Measurements from ENCODE around the gene SMARCA2. TPM values are rescaled to one million over a fixed set of nuclear protein-coding genes. Genes with fewer than 3 reads are reported as not detected.

The SMARCA2 gene
- total RNA-seq, 1 donor from 2014 or later = 19.7 TPM

DNA sequence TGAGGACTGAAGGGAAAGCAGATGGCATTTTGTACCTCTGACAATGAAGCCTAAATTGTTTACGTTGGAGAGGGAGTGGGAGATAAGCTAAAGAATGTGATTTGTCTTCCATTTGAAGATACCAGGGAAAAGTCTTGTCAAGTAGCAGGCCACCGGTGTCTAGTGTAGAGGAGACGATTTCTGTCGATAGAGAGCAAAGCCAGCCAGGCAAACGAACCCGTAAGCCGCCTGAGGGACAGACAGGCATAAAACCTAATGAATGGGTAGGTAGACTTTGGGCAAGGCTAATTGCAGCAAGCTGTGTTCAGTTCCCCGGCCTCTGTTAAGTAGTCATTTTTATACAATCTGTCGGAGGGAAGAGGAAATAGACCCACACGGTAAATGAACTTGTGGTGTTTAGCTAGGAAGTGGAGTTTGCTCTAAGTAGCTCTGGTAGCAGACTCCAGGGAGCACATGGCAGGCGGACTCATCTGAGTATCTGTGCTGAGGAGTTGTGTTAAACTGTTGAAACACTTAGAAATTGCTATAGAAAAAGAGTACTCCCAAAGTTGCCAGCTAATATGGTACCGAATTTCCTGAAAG, 28.8 kb downstream of the SMARCA2 start:
- Histone ChIP-seq H3K27me3 (ENCODE audit: control insufficient read depth, insufficient read depth, low read length) (no peaks in the 10 kb centered on the region), H3K4me3 (ENCODE audit: low read depth, low read length) (no peak overlapping the region), H3K36me3 (ENCODE audit: control insufficient read depth, insufficient read depth, low read length) (peaks cover 7% of the 10 kb centered on the region)
- DNase-seq (ENCODE audit: low read depth) (no peak), FAIRE-seq (no peak)
- TF ChIP-seq CTCF (IDR thresholded peaks at IDR 0.05; ENCODE audit: insufficient read depth, low read length, severe bottlenecking) = no peak

- Histone ChIP-seq H3K27me3 (ENCODE audit: control insufficient read depth, insufficient read depth, low read length) (no peaks in the 10 kb centered on the region), H3K36me3 (ENCODE audit: control insufficient read depth, insufficient read depth, low read length) (peaks cover 2% of the 10 kb centered on the region), H3K4me3 (ENCODE audit: low read depth, low read length) (no peak overlapping the region)
- TF ChIP-seq CTCF (IDR thresholded peaks at IDR 0.05; ENCODE audit: insufficient read depth, low read length, severe bottlenecking) = no peak
- no peak for FAIRE-seq
- no peak for DNase-seq (ENCODE audit: low read depth)
These were observed 32.1 kb downstream of the SMARCA2 start for GRCh38 chr9:2047144-2047671.

GRCh38 chr9:2047916-2048315, 32.8 kb downstream of the SMARCA2 start:
- Histone ChIP-seq H3K27me3 (ENCODE audit: control insufficient read depth, insufficient read depth, low read length) (no peaks in the 10 kb centered on the region), H3K36me3 (ENCODE audit: control insufficient read depth, insufficient read depth, low read length) (peaks cover 2% of the 10 kb centered on the region), H3K4me3 (ENCODE audit: low read depth, low read length) (no peak overlapping the region)
- no peak for TF ChIP-seq CTCF (IDR thresholded peaks at IDR 0.05; ENCODE audit: insufficient read depth, low read length, severe bottlenecking)
- DNase-seq (ENCODE audit: low read depth) (no peak), FAIRE-seq (no peak)

GRCh38 chr9:2050236-2050635, 35.1 kb downstream of the SMARCA2 start:
- FAIRE-seq (no peak), DNase-seq (ENCODE audit: low read depth) (no peak)
- no peak for TF ChIP-seq CTCF (IDR thresholded peaks at IDR 0.05; ENCODE audit: insufficient read depth, low read length, severe bottlenecking)
- Histone ChIP-seq H3K27me3 (ENCODE audit: control insufficient read depth, insufficient read depth, low read length) (no peaks in the 10 kb centered on the region), H3K36me3 (ENCODE audit: control insufficient read depth, insufficient read depth, low read length) (peaks cover 2% of the 10 kb centered on the region), H3K4me3 (ENCODE audit: low read depth, low read length) (no peak overlapping the region)

DNA sequence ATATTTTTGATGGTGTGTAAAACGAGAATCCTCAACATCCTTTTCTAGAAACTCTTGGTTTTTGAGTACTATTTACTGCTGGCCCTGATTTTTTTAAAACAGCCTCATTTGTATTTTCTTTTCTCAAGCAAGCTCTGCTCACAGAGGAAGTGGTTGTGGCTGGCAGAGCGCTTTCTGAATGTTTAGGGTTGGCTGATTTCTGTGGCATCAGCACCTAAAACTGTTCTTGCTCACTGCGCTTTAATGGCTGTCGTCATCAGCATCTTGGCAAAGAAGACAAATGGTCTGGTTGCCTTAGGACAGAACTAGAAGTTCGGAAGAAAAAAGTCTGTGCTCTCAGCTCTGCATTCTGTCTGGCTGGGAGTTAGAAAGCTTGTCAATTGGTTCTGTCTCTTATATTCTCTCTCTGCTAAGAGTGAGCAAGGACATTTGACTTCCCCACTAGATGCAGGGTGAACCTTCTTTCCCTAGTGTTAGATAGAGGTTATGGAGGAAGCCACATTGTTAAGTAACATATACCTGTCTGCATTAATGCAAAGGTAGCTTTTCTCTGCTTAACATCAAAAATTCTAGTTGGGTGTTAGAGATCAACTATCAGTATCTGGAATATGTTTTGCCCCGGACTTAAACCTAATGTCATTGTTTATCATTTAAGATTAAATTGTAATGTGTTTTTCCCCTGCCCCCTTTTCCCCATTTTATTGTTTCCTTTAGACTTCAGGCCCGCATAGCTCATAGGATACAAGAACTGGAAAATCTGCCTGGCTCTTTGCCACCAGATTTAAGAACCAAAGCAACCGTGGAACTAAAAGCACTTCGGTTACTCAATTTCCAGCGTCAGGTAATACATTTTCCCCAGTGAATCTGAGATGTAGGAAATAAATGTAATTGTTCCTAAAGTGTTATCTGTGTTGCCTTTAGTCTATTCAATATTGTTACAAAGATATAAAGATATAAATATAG, 39.0 kb downstream of the SMARCA2 start:
- Histone ChIP-seq H3K4me3 (ENCODE audit: low read depth, low read length) (no peak overlapping the region), H3K36me3 (ENCODE audit: control insufficient read depth, insufficient read depth, low read length) (peaks cover 4% of the 10 kb centered on the region), H3K27me3 (ENCODE audit: control insufficient read depth, insufficient read depth, low read length) (no peaks in the 10 kb centered on the region)
- DNase-seq (ENCODE audit: low read depth) = no peak
- TF ChIP-seq CTCF (IDR thresholded peaks at IDR 0.05; ENCODE audit: insufficient read depth, low read length, severe bottlenecking) = no peak
- FAIRE-seq = no peak
